Measurements from ENCODE around the gene RASAL2.

GRCh38 chr1:178385662-178386061 is 291.8 kb downstream of the RASAL2 start:
- no peak for TF ChIP-seq POLR2A (IDR thresholded peaks at IDR 0.05)
- TF ChIP-seq, protein P1, sequence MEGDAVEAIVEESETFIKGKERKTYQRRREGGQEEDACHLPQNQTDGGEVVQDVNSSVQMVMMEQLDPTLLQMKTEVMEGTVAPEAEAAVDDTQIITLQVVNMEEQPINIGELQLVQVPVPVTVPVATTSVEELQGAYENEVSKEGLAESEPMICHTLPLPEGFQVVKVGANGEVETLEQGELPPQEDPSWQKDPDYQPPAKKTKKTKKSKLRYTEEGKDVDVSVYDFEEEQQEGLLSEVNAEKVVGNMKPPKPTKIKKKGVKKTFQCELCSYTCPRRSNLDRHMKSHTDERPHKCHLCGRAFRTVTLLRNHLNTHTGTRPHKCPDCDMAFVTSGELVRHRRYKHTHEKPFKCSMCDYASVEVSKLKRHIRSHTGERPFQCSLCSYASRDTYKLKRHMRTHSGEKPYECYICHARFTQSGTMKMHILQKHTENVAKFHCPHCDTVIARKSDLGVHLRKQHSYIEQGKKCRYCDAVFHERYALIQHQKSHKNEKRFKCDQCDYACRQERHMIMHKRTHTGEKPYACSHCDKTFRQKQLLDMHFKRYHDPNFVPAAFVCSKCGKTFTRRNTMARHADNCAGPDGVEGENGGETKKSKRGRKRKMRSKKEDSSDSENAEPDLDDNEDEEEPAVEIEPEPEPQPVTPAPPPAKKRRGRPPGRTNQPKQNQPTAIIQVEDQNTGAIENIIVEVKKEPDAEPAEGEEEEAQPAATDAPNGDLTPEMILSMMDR (IDR thresholded peaks at IDR 0.05), result no peak
